Measurements from ENCODE around the gene MARCHF4. TPM values are rescaled to one million over a fixed set of nuclear protein-coding genes. Genes with fewer than 3 reads are reported as not detected.
"Not testable (repeated sequence)": the region's sequence is repeated elsewhere in the genome, so short reads cannot be mapped to it uniquely, and the experiment has no call there.

Gene MARCHF4
- total RNA-seq, 1 donor from 2014 or later: not detected

DNA sequence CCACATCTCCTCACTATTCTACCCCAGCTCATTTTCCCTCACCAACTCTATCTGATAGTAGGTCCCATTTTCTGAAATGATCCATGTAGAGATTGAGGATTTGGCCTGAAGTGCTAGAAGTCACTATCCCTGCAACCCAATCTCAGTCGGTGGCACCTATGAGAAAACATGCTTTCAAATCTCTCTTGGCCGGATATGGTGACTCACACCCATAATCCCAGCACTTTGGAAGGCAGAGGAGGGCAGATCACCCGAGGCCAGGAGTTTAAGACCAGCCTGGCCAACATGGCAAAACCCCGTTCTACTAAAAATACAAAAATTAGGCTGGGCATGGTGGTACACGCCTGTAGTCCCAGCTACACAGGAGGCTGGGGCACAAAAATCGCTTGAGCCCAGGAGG, 19.1 kb upstream of the MARCHF4 start:
- no peak for ATAC-seq

DNA sequence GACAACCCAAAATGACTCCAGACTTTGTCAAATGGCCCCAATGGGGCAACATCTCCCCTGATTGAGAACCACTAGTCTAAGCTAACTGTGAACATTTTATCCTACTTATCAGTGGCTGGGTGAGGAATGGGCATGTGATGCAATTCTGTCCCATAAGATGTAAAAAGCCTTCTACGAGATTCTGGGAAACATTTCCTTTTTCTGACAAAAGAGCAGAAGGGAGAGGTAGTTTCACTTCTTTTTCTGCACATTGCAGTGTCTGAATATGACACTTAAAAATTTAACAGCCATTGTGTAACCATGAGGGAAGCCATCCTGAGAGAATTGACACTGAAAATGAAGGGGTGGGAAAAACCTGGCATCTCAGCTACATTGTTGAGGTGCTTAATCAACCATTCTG, 17.3 kb upstream of the MARCHF4 start:
- no peak for ATAC-seq

GRCh38 chr2:216388046-216388884, 16.0 kb upstream of the MARCHF4 start:
- peak; percentile 86 for ATAC-seq

- no peak for ATAC-seq
Measured at GRCh38 chr2:216387262-216387661, 15.0 kb upstream of the MARCHF4 start.

DNA sequence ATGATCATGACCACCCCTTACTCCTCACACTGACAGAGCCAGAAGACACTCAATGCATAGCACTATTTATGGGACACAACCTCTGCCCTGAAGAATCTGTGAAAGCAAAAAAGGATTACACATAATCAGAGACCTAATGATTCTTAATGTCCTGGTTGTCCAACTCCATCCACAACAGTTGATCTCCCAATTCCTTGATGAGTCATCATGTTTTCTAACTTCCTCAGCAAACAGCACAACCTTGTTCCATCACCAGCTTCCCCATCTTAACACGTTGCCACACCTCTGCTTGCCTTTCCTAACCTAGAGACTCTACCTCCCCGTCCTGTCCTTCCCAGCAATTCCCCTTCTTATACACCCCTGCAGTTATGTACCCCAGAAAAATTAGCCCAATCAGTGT, 13.2 kb upstream of the MARCHF4 start:
- no peak for ATAC-seq

DNA sequence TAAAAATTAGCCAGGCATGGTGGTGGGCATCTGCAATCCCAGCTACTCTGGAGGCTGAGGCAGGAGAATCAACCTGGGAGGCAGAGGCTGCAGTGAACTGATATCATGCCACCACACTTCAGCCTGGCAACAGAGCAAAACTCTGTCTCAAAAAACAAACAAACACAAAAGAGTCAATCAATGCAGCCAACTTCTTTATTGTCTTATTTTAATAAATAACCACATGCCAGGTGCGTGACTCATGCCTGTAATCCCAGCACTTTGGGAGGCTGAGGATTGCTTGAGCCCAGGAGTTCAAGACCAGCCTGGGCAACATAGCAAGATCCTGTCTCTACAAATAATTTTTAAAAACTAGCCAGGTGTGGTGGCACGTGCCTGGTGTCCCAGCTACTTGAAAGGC, 12.1 kb upstream of the MARCHF4 start:
- ATAC-seq: not testable (repeated sequence)

GRCh38 chr2:216379977-216380376, 7.7 kb upstream of the MARCHF4 start:
- no peak for ATAC-seq

DNA sequence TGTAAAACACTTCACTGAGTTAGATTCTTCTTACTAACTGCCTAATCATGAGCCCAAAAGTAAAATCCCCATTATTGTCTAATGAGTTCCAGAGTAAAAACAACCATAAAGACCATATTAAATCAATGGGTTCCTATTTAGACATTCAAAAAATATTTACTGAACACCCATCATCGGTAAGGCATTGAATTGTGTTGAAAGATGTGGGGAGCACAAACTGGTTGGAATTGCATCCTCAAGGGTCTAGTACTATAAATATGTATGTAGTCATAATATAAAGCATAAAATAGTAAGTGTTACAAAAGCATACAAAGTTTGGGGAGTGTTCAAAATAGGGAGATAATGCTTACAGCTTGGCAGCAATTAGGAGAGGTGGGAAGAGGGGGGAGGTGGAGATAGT, 3.0 kb upstream of the MARCHF4 start:
- no peak for ATAC-seq

DNA sequence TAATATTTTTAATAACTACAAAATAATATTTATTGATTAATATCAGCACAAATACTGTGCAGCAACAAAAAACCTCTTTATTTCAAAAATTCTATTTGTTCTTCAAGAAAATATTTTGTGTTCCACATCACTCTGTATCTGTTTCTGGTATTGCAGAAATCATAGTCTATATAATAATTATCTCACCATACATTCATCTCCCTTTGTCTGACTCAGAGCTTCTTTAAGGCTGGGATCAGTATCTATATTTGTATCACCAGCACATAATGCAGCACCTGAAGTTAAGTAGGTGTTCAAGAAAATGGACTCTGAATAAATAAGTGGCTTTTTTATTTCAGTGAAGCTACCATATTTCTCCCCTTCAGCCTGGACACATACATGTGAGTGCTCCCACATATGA, 1.6 kb upstream of the MARCHF4 start:
- ATAC-seq: no peak

GRCh38 chr2:216372761-216373291, 543 bp upstream of the MARCHF4 start:
- no peak for ATAC-seq

DNA sequence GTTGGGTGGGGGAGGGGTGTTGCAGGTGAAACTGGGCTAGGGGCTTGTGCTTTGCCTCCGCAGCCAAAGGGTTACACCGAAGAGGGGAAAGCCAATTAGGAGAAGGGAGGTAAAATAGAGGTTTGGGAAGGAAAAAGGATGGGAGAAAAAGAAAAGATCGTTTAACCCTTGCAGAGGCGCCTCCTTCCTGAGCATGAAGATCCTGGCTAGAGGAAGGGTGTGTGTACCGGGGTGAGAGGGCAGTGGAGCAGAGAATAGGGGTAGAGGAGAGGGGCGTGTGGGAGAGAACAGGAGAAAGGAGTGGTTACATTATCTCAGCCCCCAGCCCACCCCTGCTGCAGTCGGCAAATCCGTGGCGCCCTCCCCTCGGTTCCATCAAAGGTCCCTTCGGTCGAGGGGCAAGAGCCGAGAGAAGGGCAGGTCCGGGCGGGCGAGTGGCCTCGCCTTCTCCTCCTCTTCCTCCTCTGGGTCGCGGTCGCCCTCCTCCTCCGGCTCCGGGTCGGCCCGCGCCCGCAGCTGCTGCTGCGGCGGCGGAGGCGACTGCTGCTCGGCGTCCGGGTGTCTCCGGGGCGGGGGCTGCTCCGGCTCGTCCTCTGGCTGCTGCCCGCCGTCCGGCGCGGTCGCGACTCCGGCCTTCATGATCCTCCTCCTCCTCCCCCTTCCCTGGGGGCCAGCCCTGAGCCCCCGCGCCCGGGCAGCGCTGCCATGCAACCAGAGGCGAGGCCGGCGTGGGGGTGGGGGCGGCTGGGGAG, 1.1 kb downstream of the MARCHF4 start:
- no peak for ATAC-seq

- ATAC-seq: no peak
Measured at GRCh38 chr2:216369821-216370220, 2.5 kb downstream of the MARCHF4 start.

- no peak for ATAC-seq
Measured at GRCh38 chr2:216366777-216367471, 5.4 kb downstream of the MARCHF4 start.

- ATAC-seq: no peak
Measured at GRCh38 chr2:216365518-216365917, 6.8 kb downstream of the MARCHF4 start.

DNA sequence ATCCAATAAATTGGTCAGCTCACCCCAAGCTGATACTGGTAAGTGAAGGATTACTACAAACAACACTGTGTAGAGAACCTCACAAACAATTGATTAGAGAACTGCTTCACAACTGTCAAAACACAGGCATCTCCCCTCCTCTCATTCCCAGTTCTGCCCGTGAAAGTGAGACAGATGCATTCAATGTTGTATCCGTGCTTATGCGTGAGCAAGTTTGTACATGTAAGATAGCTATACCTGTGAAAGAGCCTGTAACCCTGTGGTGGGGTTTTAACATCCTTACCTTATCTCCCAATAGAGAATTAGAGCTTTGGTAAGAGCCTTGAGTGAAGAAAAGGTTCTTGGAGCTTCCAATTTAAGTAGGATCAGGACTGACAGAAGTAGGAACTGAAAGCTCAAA, 9.1 kb downstream of the MARCHF4 start:
- ATAC-seq: no peak

DNA sequence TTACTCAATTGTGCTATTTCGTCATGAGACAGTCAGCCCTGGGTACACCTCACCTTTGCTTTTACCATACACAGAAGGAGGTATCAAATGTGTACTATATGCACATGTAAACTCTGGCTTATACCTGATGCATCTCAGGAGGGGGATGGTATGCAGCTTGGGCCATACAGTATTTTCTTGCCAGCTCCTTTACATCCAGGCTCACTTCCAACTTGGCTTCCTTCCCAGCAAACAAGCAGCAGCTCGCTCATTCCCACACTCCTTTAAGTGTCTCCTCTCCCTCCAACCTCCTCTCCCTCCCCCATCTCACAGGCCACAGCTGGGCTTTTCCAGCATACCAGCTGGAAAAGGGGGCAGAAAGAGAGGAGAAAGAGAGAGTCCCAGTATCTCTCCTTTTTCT, 9.6 kb downstream of the MARCHF4 start:
- ATAC-seq: peak; percentile 68

DNA sequence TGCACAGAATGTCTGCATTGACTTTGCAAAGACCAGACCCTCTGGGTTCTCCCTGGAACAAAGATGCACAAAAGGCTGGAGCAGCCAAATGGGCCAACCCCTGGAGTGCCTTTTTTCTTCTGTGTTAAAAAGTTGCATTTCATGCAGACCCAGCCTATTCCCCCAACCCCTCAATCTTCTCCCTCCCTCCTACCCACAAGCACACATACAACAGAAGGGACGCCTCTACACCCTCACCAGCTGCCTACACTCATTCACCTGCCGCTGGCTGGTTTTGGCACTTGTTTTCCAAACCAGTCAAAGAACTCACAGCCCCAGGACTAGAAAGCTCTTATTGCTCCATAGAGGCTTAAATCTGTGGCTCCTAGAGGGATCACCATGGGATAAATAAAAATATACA, 16.6 kb downstream of the MARCHF4 start:
- no peak for ATAC-seq

GRCh38 chr2:216354306-216354705, 18.0 kb downstream of the MARCHF4 start:
- ATAC-seq: no peak

DNA sequence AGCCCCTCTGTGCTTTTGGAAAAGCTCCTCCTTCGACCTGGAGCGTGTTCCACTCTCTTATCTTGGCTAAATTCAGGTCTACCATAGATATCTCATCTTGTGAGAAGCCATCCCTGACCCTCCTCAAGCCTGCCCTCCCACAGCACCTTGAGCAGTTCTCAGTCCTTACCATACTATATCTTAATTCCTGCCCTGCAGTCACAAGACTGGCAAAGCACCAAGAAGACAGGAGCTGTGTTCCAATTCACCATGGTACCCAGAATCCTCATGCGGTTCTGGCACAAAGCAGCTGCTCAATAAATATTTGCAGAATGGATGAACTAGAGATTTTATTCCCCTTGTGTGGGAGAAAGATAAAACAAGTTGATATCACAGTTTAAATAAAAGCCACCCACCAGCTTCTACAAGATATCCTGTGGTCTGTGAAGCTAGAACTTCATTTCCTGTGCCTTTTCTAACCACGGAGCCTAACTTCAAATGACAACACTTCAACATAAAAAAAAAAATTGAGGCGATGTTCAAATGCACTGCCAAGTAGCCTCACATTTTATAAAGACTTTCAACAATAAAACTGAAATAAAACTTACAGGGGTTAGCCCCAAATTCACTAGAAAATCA, 19.5 kb downstream of the MARCHF4 start:
- no peak for ATAC-seq

DNA sequence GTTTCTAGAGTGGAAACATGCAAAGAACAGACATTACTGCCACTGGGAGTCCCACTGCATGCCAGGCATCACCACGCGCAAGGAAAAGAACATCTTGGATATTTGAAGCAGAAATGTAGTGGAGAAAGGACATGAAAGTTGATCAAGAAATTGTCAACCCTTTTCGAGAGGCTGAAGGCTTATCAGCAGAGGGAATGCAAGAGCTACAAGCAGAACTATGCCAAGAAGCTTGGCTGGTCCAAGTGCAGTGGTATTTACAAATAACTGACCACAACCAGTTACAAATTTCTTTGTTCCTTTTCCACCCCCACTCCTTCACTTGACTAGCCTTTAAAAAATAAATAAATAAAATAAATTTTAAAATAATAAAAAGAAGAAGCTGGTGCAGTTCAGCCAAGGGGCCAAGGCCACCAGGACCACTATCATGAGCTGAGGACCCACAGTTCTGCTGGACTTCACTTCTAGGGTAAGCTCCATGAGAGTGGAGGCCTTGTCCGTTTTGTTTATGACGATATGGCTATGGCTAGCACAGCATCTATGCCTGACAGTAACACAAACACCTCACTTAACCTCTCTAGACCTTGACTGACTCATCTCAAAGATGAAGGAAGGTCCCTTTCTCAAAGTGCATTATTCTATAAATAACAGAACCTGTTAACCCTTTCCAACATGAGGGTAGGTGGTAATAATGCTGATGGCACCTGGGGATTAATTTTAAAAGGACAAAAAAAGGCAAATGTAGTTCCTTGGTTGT, 20.9 kb downstream of the MARCHF4 start:
- no peak for ATAC-seq

DNA sequence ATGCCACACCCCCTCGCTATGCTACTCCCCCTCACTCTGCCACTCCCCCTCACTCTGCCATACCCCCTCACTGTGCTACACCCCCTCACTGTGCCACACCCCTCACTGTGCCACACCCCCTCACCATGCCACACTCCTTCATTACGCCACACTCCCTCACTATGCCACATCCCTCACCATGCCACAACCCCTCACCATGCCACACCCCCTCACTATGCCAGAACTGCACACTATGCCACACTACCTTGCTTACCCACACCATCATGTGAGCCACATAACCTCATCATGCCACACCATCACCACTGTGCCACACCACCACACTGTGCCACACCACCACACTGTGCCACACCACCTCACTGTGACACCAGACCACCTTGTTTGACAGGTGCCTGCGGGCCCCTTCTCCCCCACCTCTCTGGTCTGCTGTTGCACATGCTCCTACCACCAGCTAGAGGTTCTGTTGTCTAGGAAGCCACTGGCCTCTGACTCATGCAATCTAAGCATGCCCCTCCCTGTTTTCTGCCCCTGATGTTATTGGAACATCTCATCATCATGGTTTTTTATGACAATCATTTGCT, 22.0 kb downstream of the MARCHF4 start:
- ATAC-seq: peak; percentile 32

DNA sequence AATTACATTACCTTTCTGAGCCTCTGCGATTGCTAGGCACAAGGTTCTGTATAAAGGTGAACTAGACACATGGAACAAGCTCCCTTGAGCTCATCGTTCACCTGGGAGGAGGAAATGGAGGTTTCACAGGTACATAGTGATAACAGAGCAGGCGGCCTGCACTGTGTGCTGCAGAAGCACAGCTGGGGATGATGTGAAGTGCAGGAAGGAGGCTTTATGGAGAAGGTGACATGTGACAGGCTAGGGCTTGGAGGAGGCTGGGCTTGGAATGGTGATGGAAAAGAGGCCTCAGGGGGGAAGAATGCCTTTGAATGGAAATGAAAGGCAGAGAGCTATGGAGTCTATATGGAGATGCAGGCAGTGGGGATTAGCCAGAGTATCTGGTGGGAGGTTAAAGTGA, 22.9 kb downstream of the MARCHF4 start:
- ATAC-seq: no peak
